ENCODE results near the gene CPNE8. TPM values are rescaled to one million over a fixed set of nuclear protein-coding genes. Genes with fewer than 3 reads are reported as not detected.

CPNE8 gene
- total RNA-seq, 1 donor from 2014 or later, result 14.3 TPM

GRCh38 chr12:38646146-38646545, 259.2 kb downstream of the CPNE8 start:
- no peak for DNase-seq (ENCODE audit: low read depth in 2 of 2)

GRCh38 chr12:38639625-38640024, 265.8 kb downstream of the CPNE8 start:
- DNase-seq (ENCODE audit: low read depth in 2 of 2), result no peak

- no peak for DNase-seq (ENCODE audit: low read depth in 2 of 2)
Measured at GRCh38 chr12:38638401-38638800, 267.0 kb downstream of the CPNE8 start.

GRCh38 chr12:38633511-38633910, 271.9 kb downstream of the CPNE8 start:
- DNase-seq (ENCODE audit: low read depth in 2 of 2), result no peak

- no peak for DNase-seq (ENCODE audit: low read depth in 2 of 2)
Measured at GRCh38 chr12:38629064-38629463, 276.3 kb downstream of the CPNE8 start.

GRCh38 chr12:38628288-38628687, 277.1 kb downstream of the CPNE8 start:
- DNase-seq (ENCODE audit: low read depth in 2 of 2), result no peak

GRCh38 chr12:38625306-38625705, 280.1 kb downstream of the CPNE8 start:
- no peak for DNase-seq (ENCODE audit: low read depth in 2 of 2)

GRCh38 chr12:38614171-38614570, 291.2 kb downstream of the CPNE8 start:
- DNase-seq (ENCODE audit: low read depth in 2 of 2), result no peak

- DNase-seq (ENCODE audit: low read depth in 2 of 2), result no peak
Measured at GRCh38 chr12:38610808-38611350, 294.5 kb downstream of the CPNE8 start.

GRCh38 chr12:38607295-38607694, 298.1 kb downstream of the CPNE8 start:
- DNase-seq (ENCODE audit: low read depth in 2 of 2), result no peak

Data from lung microvascular endothelial cell (primary cell).